Measurements from ENCODE around the gene RNF150. TPM values are rescaled to one million over a fixed set of nuclear protein-coding genes. Genes with fewer than 3 reads are reported as not detected.

RNF150 gene
- polyA plus RNA-seq, 3 donors: 0.21 TPM; not detected in 2

- H3K27ac ChIP-seq (ENCODE audit: low read depth in 1 of 2, low read length in 2 of 2): no peak overlapping the region
- no peaks in the 10 kb centered on the region for H3K9me3 ChIP-seq (replicated peaks in 1 of 2; ENCODE audit: control insufficient read depth in 1 of 2, insufficient read depth in 1 of 2, low read length in 2 of 2)
- no peak overlapping the region for H3K27ac Mint-ChIP-seq
- peaks cover 0 to 2% (median 2%) of the 10 kb centered on the region in 3 donors for H3K27me3 Mint-ChIP-seq (ENCODE audit: low read depth in 3 of 3)
- DNase-seq: no peak
- peaks cover 0 to 3% (median 0%) of the 10 kb centered on the region in 7 donors for H3K9me3 Mint-ChIP-seq
- no peak overlapping the region for H2AFZ ChIP-seq (ENCODE audit: insufficient read depth, low read depth, low read length, poor library complexity, severe bottlenecking)
- no peaks in the 10 kb centered on the region for H3K36me3 ChIP-seq (replicated peaks in 1 of 2; ENCODE audit: control insufficient read depth in 1 of 2, insufficient read depth in 2 of 2, low read length in 2 of 2)
- H3K4me2 ChIP-seq (replicated peaks; ENCODE audit: extremely low read depth, low read length, poor library complexity, severe bottlenecking): no peak overlapping the region
- H3K4me1 Mint-ChIP-seq: no peaks in the 10 kb centered on the region
- intact Hi-C loops (cut with micrococcal nuclease): no loop called here
- H3K36me3 Mint-ChIP-seq: no peaks in the 10 kb centered on the region
- H3K4me3 Mint-ChIP-seq: no peak overlapping the region
- no peaks in the 10 kb centered on the region for H3K79me2 ChIP-seq (ENCODE audit: insufficient read depth, low read length)
- TF ChIP-seq CTCF (IDR thresholded peaks at IDR 0.05): no peak
- H3K27me3 ChIP-seq (ENCODE audit: control insufficient read depth in 2 of 2, insufficient read depth in 2 of 2, low read length in 2 of 2): no peaks in the 10 kb centered on the region
- no peak overlapping the region for H3K9ac ChIP-seq (ENCODE audit: insufficient read depth, low read length, poor library complexity, severe bottlenecking)
- H3K4me1 ChIP-seq (ENCODE audit: control insufficient read depth in 1 of 2, insufficient read depth in 2 of 2, low read length in 2 of 2): no peaks in the 10 kb centered on the region
- H4K20me1 ChIP-seq (ENCODE audit: insufficient read depth, low read length): no peaks in the 10 kb centered on the region
- no peak overlapping the region for H3K4me3 ChIP-seq (replicated peaks in 1 of 3; ENCODE audit: low read depth in 2 of 3, low read length in 3 of 3)
- no CpG with 5 or more reads among the region's 3 CpGs for WGBS (ENCODE audit: insufficient coverage)
Measured at GRCh38 chr4:141013899-141014298, 119.4 kb downstream of the RNF150 start.

DNA sequence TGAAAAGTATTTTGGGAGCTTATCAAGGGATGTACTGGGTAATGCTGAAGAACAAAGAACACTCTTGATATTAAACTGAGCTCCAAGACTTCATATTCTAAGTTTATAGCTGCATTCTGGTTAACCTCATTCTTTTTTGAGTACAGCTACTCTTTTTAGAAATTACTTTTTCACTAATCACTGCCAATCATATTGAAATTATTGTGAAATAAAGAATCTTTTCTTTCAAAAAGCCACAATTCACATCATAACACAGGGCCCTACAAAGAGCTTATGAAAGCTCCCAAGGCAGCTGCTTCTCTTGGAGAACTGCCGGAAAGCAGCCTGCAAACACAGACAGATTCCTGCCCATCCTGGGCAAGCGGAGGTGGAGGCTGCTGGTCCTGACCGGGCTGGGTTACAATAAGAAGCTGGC, 121.4 kb downstream of the RNF150 start:
- Mint-ChIP-seq H3K27me3 (ENCODE audit: low read depth in 3 of 3) (peaks cover 0 to 2% (median 2%) of the 10 kb centered on the region in 3 donors), H3K9me3 (peaks cover 0 to 3% (median 2%) of the 10 kb centered on the region in 7 donors), H3K4me1 (no peaks in the 10 kb centered on the region), H3K36me3 (no peaks in the 10 kb centered on the region), H3K4me3 (no peak overlapping the region), H3K27ac (no peak overlapping the region)
- 80% methylated on average over 1 of the region's 3 CpGs for WGBS (ENCODE audit: insufficient coverage)
- no peak overlapping the region for H3K9ac ChIP-seq (ENCODE audit: insufficient read depth, low read length, poor library complexity, severe bottlenecking)
- H3K27me3 ChIP-seq (ENCODE audit: control insufficient read depth in 2 of 2, insufficient read depth in 2 of 2, low read length in 2 of 2): no peaks in the 10 kb centered on the region
- TF ChIP-seq CTCF (IDR thresholded peaks at IDR 0.05): no peak
- no peaks in the 10 kb centered on the region for H3K79me2 ChIP-seq (ENCODE audit: insufficient read depth, low read length)
- H3K27ac ChIP-seq (ENCODE audit: low read depth in 1 of 2, low read length in 2 of 2): no peak overlapping the region
- no peak for DNase-seq
- H3K36me3 ChIP-seq (replicated peaks in 1 of 2; ENCODE audit: control insufficient read depth in 1 of 2, insufficient read depth in 2 of 2, low read length in 2 of 2): no peaks in the 10 kb centered on the region
- H3K4me3 ChIP-seq (replicated peaks in 1 of 3; ENCODE audit: low read depth in 2 of 3, low read length in 3 of 3): no peak overlapping the region
- H3K4me2 ChIP-seq (replicated peaks; ENCODE audit: extremely low read depth, low read length, poor library complexity, severe bottlenecking): no peak overlapping the region
- no peak overlapping the region for H2AFZ ChIP-seq (ENCODE audit: insufficient read depth, low read depth, low read length, poor library complexity, severe bottlenecking)
- no peaks in the 10 kb centered on the region for H4K20me1 ChIP-seq (ENCODE audit: insufficient read depth, low read length)
- no peaks in the 10 kb centered on the region for H3K9me3 ChIP-seq (replicated peaks in 1 of 2; ENCODE audit: control insufficient read depth in 1 of 2, insufficient read depth in 1 of 2, low read length in 2 of 2)
- intact Hi-C loops (cut with micrococcal nuclease): no loop called here
- H3K4me1 ChIP-seq (ENCODE audit: control insufficient read depth in 1 of 2, insufficient read depth in 2 of 2, low read length in 2 of 2): no peaks in the 10 kb centered on the region

Measured in CD14-positive monocyte (primary cell).